NCI-H446 treated with DMSO at 0.1 percent for 48 hours (cell line): Measurements from ENCODE around the gene PAX5.
A peak's percentile ranks its signal among the peaks of the same experiment; 100 is the strongest.

ENCODE experiments used
- DNase-seq: peaks from one replicate; lab custom pipeline; 2025; lab: John Stamatoyannopoulos, UW

Gene PAX5

GRCh38 chr9:36855448-36856315 is 178.4 kb downstream of the PAX5 start:
- no peak for DNase-seq

- no peak for DNase-seq
Measured at GRCh38 chr9:36854751-36855150, 179.3 kb downstream of the PAX5 start.

GRCh38 chr9:36854034-36854433 is 180.0 kb downstream of the PAX5 start:
- no peak for DNase-seq

- no peak for DNase-seq
Measured at GRCh38 chr9:36853233-36853632, 180.8 kb downstream of the PAX5 start.

- no peak for DNase-seq
Measured at GRCh38 chr9:36849943-36850342, 184.1 kb downstream of the PAX5 start.

GRCh38 chr9:36848946-36849345 is 185.1 kb downstream of the PAX5 start:
- DNase-seq = no peak

- peak; percentile 59 for DNase-seq
Measured at GRCh38 chr9:36847781-36848673, 186.0 kb downstream of the PAX5 start.

GRCh38 chr9:36846621-36847020 is 187.4 kb downstream of the PAX5 start:
- DNase-seq = no peak

- DNase-seq = no peak
Measured at GRCh38 chr9:36845844-36846243, 188.2 kb downstream of the PAX5 start.

GRCh38 chr9:36844961-36845360 is 189.1 kb downstream of the PAX5 start:
- no peak for DNase-seq

GRCh38 chr9:36843964-36844363 is 190.1 kb downstream of the PAX5 start:
- no peak for DNase-seq

GRCh38 chr9:36842560-36843530 is 191.2 kb downstream of the PAX5 start:
- no peak for DNase-seq

- no peak for DNase-seq
Measured at GRCh38 chr9:36840898-36841536, 193.1 kb downstream of the PAX5 start.

GRCh38 chr9:36839131-36839885 is 194.8 kb downstream of the PAX5 start:
- no peak for DNase-seq

GRCh38 chr9:36837431-36838405 is 196.3 kb downstream of the PAX5 start:
- DNase-seq = no peak

- no peak for DNase-seq
Measured at GRCh38 chr9:36836486-36836885, 197.6 kb downstream of the PAX5 start.

GRCh38 chr9:36835271-36835996 is 198.6 kb downstream of the PAX5 start:
- no peak for DNase-seq

- DNase-seq = no peak
Measured at GRCh38 chr9:36834736-36835135, 199.3 kb downstream of the PAX5 start.

- no peak for DNase-seq
Measured at GRCh38 chr9:36833954-36834353, 200.1 kb downstream of the PAX5 start.
